ENCODE data around the gene SFXN4.

GRCh38 chr10:119103241-119103902, 62.1 kb downstream of the SFXN4 start:
- TF ChIP-seq CCAR2 (optimal IDR thresholded peaks at IDR 0.05; ENCODE audit: low read depth, low read length) = no peak
- TF ChIP-seq PBX3 (CRISPR knock-in tag; IDR thresholded peaks at IDR 0.05; ENCODE audit: borderline replicate concordance) = no peak
- TF ChIP-seq ZNF234 (CRISPR knock-in tag; conservative IDR thresholded peaks at IDR 0.05) = no peak
- no peak for TF ChIP-seq ETV5 (CRISPR knock-in tag; IDR thresholded peaks at IDR 0.05; ENCODE audit: borderline replicate concordance)
